Upper lobe of right lung (tissue), 1 donor: ENCODE measurements around the gene VASH1. TPM values are rescaled to one million over a fixed set of nuclear protein-coding genes. Genes with fewer than 3 reads are reported as not detected.

ENCODE experiments used
- ATAC-seq: fragments of 200-7000 bp; cut with Tn5 transposase; one replicate; pipeline ENCODE4 v1.9.1; 2020; ENCODE audit warnings: mild to moderate bottlenecking, moderate library complexity
- DNase-seq: peaks from one replicate; pipeline ENCODE4 v3.0.0-alpha.2; 2020
- H3K27ac ChIP-seq: fragments of 200-600 bp; one replicate; pipeline ENCODE4 v1.8.0; 2022
- H3K27me3 ChIP-seq: fragments of 200-600 bp; one replicate; pipeline ENCODE4 v1.8.0; 2022; ENCODE audit warnings: mild to moderate bottlenecking
- H3K36me3 ChIP-seq: fragments of 200-600 bp; one replicate; pipeline ENCODE4 v1.8.0; 2022
- H3K4me1 ChIP-seq: fragments of 200-600 bp; one replicate; pipeline ENCODE4 v1.8.0; 2022
- H3K4me3 ChIP-seq: fragments of 200-600 bp; one replicate; pipeline ENCODE4 v1.8.0; 2022; ENCODE audit warnings: mild to moderate bottlenecking
- H3K9me3 ChIP-seq: fragments of 200-600 bp; one replicate; pipeline ENCODE4 v1.8.0; 2022
- intact Hi-C: fragments of 100-400 bp; cut with DNase I; formaldehyde crosslinking; loops from one replicate; pipeline ENCODE4 v1.11.0; 2022
- total RNA-seq: library from RNA; stranded (reverse); fragmentation: NEBNext Ultra II Directional; extraction: Animal tissue kit (Norgen Biotek cat#: 25700); gene quantifications from one replicate; pipeline ENCODE4 v1.2.1, GENCODE V29; 2021
- TF ChIP-seq, protein P1 (sequence below): fragments of 200-600 bp; IDR thresholded peaks from one replicate; pipeline ENCODE4 v1.8.0; 2022; ENCODE audit warnings: antibody characterized with exemption
- donor health status: DM: no; HTN: yes; CAD: no; lungs with severe emphysema.

VASH1 gene
- total RNA-seq, 1 donor from 2014 or later = 37.1 TPM

DNA sequence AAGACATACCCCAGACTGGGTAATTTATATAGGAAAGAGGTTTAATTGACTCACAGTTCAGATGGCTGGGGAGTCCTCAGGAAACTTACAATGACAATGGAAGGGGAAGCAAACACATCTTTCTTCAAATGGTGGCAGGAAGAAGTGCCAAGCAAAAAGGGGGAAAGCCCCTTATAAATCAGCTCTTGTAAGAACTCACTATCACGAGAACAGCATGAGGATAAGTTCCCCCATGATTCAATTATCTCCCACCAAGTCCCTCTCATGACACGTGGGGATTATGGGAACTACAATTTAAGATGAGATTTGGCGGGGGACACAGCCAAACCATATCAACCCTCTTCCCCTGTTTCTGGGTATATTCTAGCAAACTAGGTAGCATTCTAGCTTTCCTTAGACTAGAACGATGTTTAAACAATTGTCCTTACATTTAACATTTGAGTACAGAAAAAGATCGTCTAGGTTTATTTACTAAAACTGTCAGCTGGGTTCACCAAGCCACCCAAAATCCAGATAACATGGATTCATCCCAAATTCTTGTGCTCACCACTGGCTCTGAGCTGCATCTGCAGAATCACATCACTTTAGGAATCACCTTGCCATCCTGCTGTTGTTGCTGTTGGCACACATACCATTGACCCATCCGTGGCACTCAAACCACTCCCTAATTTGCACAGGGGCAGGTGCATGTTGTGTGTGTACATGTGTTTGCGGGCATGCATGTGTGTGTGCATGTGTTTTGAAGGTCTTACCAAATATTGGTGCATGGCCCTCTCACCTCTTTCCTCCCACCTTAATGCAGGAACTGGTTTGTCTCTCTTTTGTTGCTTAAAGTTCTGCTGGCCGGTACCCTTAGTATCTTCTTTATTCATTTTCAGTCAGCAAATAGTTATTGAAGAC lies 36.4 kb upstream of the VASH1 start:
- intact Hi-C loops = no loop called here
- Histone ChIP-seq H3K36me3 (no peaks in the 10 kb centered on the region), H3K27me3 (no peaks in the 10 kb centered on the region), H3K9me3 (no peaks in the 10 kb centered on the region), H3K27ac (no peak overlapping the region), H3K4me3 (no peak overlapping the region), H3K4me1 (peaks cover 21% of the 10 kb centered on the region)
- TF ChIP-seq, protein P1, sequence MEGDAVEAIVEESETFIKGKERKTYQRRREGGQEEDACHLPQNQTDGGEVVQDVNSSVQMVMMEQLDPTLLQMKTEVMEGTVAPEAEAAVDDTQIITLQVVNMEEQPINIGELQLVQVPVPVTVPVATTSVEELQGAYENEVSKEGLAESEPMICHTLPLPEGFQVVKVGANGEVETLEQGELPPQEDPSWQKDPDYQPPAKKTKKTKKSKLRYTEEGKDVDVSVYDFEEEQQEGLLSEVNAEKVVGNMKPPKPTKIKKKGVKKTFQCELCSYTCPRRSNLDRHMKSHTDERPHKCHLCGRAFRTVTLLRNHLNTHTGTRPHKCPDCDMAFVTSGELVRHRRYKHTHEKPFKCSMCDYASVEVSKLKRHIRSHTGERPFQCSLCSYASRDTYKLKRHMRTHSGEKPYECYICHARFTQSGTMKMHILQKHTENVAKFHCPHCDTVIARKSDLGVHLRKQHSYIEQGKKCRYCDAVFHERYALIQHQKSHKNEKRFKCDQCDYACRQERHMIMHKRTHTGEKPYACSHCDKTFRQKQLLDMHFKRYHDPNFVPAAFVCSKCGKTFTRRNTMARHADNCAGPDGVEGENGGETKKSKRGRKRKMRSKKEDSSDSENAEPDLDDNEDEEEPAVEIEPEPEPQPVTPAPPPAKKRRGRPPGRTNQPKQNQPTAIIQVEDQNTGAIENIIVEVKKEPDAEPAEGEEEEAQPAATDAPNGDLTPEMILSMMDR = no peak
- no peak for DNase-seq
- no peak for ATAC-seq

- Histone ChIP-seq H3K9me3 (no peaks in the 10 kb centered on the region), H3K27ac (peak overlapping the region; percentile 55), H3K4me3 (peak overlapping the region; percentile 16), H3K27me3 (no peaks in the 10 kb centered on the region), H3K4me1 (peaks cover 17% of the 10 kb centered on the region), H3K36me3 (no peaks in the 10 kb centered on the region)
- ATAC-seq (peak; percentile 51), DNase-seq (no peak)
- intact Hi-C loops = no loop called here
- TF ChIP-seq, protein P1 = no peak
Observed at GRCh38 chr14:76726551-76726970, 34.7 kb upstream of the VASH1 start.

DNA sequence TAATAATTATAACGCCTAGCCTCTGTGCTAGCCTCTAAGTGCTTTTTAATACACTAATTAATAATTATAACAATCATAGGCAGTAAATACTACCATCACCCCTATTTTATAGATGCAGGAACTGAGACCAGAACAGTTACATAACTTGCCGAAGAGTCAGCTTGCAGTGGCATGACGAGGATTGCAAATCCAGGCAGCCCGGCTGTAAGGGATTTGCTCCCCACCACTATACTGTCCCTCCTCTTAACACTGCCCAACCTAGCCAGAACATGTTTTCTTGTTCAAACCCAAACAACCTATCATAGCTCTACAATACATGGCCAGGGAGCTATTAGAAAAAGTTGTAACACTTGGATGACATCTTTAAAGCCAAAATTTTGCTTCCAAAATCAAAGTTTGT lies 33.9 kb upstream of the VASH1 start:
- intact Hi-C loops = no loop called here
- no peaks in the 10 kb centered on the region for H3K36me3 ChIP-seq
- H3K4me3 ChIP-seq = no peak overlapping the region
- TF ChIP-seq, protein P1 = no peak
- H3K9me3 ChIP-seq = no peaks in the 10 kb centered on the region
- DNase-seq (no peak), ATAC-seq (peak; percentile 48)
- no peaks in the 10 kb centered on the region for H3K27me3 ChIP-seq
- peak overlapping the region; percentile 55 for H3K27ac ChIP-seq
- H3K4me1 ChIP-seq = peaks cover 17% of the 10 kb centered on the region

DNA sequence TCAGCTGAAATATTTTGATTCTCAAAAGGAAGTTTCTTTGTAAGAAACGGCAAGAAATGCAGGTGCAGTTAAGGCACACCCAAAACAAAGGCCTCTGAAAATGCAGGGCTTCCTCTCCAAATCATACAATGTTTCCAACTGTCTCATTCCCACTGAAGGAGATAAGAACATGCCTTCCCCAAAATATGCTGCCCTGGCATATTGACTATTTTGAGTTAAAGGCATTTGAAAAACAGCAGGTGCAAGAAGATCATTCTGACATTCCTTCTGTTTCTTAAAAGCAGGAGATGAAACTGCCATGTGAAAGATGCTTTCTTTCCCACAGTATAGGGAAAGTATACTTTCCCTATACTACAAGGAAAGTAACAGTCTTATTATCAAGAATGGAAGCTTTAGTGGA lies 33.4 kb upstream of the VASH1 start:
- H3K27ac ChIP-seq = peak overlapping the region; percentile 55
- DNase-seq (no peak), ATAC-seq (no peak)
- peaks cover 14% of the 10 kb centered on the region for H3K4me1 ChIP-seq
- H3K36me3 ChIP-seq = no peaks in the 10 kb centered on the region
- no peaks in the 10 kb centered on the region for H3K9me3 ChIP-seq
- no peak overlapping the region for H3K4me3 ChIP-seq
- H3K27me3 ChIP-seq = no peaks in the 10 kb centered on the region
- intact Hi-C loops = no loop called here
- TF ChIP-seq, protein P1 = no peak

DNA sequence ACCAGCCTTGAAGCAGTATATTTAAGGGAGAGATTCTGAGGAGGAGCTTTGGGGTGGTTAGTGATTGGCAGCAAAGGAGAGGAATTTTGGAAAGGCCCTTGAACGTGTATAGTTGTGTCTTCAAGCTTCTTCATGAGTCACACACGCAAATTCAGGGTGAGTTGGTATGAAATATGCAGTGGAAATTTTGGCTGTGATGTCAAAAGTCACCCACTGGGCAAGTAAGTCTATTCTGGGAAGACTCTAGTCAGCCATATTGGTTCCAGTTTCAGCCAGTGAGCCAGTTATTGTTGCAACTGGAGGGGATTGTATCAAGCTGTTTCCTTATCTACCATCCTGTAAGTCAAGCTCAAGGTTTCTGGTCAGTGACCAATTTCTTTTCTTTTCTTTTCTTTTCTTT lies 32.0 kb upstream of the VASH1 start:
- Histone ChIP-seq H3K27me3 (no peaks in the 10 kb centered on the region), H3K36me3 (no peaks in the 10 kb centered on the region), H3K4me3 (no peak overlapping the region), H3K27ac (no peak overlapping the region), H3K9me3 (no peaks in the 10 kb centered on the region), H3K4me1 (peaks cover 14% of the 10 kb centered on the region)
- ATAC-seq (no peak), DNase-seq (no peak)
- intact Hi-C loops = no loop called here
- TF ChIP-seq, protein P1 = no peak
